ENCODE results near the gene CMIP. TPM values are rescaled to one million over a fixed set of nuclear protein-coding genes. Genes with fewer than 3 reads are reported as not detected.

CMIP gene
- total RNA-seq, 1 experiment from 2014 or later: 25.7 TPM

DNA sequence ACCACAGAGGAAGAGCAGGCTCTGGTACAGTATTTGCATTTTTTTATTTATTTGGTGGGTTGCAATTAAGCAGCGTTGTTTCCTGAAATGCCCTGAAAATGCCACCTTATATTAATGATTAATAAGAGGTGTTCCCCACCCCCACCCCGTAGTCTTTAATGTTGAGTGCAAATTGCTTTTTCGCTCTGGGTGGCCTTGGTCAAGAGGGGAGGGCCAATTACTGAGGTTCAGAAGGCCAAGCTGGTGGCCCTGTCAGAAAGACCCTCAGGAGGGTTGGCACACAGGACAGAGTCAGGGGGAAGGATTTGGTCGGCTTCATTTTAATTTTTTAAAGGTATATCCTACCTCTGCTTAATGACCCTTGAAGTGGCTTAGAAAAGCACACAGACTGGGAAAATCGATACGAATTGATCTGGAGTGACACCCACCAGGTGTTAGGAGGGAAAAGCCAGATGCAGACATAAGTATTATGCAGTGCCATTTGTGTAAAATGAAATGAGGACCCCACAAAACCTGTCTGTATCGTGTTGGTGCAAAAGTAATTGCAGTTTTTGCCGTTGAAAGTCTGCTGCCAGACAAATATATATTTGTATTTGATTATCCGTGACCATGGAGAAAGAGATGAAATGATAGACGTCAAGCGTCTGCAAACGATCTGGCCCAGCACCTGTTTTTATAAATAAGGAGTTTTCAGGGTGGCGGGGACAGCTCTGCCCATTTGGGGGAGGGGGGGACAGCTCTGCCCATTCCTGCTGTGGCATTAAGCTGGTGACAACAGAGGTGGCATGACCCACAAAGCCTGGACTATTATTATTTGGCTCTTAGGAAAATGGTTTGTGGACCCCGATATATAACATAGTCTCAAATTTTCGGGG lies 190.7 kb downstream of the CMIP start:
- Histone ChIP-seq H2AFZ (ENCODE audit: low read length) (no peak overlapping the region), H3K9me3 (ENCODE audit: low read length) (no peaks in the 10 kb centered on the region), H3K27me3 (ENCODE audit: low read length) (no peaks in the 10 kb centered on the region), H4K20me1 (ENCODE audit: low read length) (no peaks in the 10 kb centered on the region), H3K4me2 (ENCODE audit: low read length) (no peak overlapping the region), H3K4me1 (ENCODE audit: insufficient read depth, low read length) (peaks cover 18% of the 10 kb centered on the region), H3K27ac (ENCODE audit: low read length) (no peak overlapping the region), H3K4me3 (ENCODE audit: low read length) (no peak overlapping the region), H3F3A (ENCODE audit: low read length, unreplicated experiment) (no peaks in the 10 kb centered on the region), H3K36me3 (ENCODE audit: low read depth, low read length) (0 out of 2 replicates have a peak, but pooled peaks cover 5% of the 10 kb centered on the region), H3K79me2 (ENCODE audit: low read length) (peaks cover 77% of the 10 kb centered on the region), H3K9ac (ENCODE audit: low read length) (no peak overlapping the region), H3K9me2 (replicated peaks; ENCODE audit: low read length) (no peaks in the 10 kb centered on the region)
- TF ChIP-seq, protein P1, sequence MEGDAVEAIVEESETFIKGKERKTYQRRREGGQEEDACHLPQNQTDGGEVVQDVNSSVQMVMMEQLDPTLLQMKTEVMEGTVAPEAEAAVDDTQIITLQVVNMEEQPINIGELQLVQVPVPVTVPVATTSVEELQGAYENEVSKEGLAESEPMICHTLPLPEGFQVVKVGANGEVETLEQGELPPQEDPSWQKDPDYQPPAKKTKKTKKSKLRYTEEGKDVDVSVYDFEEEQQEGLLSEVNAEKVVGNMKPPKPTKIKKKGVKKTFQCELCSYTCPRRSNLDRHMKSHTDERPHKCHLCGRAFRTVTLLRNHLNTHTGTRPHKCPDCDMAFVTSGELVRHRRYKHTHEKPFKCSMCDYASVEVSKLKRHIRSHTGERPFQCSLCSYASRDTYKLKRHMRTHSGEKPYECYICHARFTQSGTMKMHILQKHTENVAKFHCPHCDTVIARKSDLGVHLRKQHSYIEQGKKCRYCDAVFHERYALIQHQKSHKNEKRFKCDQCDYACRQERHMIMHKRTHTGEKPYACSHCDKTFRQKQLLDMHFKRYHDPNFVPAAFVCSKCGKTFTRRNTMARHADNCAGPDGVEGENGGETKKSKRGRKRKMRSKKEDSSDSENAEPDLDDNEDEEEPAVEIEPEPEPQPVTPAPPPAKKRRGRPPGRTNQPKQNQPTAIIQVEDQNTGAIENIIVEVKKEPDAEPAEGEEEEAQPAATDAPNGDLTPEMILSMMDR (conservative IDR thresholded peaks at IDR 0.05; ENCODE audit: low read depth, low read length): no peak
- no peak for TF ChIP-seq EZH2 (IDR thresholded peaks at IDR 0.05; ENCODE audit: low read length, unreplicated experiment)
- no peak for TF ChIP-seq EZH2phosphoT487 (IDR thresholded peaks at IDR 0.05; ENCODE audit: borderline replicate concordance, low read length)
- ATAC-seq (no peak), DNase-seq (no peak)
- no TSS peak for BruUV-seq (replicated peaks)
- ChIA-PET POLR2A (ENCODE audit: unreplicated experiment) (no interaction called here), CTCF (no interaction called here)
- intact Hi-C loops (cut with micrococcal nuclease): no loop called here

DNA sequence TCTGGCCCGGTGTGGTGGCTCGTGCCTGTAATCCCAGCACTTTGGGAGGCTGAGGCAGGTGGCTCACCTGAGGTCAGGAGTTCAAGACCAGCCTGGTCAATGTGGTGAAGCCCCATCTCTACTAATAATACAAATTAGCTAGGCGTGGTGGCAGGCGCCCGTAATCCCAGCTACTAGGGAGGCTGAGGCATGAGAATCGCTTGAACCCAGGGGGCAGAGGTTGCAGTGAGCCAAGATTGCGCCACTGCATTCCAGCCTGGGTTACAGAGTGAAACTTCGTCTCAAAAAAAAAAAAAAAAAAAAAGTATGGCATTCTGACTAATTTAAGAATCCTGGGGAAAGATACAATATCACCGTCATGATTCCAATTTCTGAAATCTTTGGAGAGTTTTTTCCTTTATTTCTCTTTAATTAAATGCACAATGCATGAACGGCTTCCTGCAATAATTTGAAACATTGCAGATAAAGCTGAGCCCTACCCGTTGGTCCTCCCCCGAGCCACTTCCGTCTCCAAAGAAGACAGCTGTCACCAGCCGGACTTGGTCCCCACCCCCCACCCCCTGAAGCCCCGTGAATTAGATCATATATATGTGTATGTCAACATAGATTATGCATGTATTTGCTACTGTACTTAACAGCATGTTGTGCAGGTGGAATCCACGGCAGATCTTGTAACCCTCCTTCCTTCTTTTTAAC lies 191.8 kb downstream of the CMIP start:
- H4K20me1 ChIP-seq (ENCODE audit: low read length): no peaks in the 10 kb centered on the region
- peaks cover 18% of the 10 kb centered on the region for H3K4me1 ChIP-seq (ENCODE audit: insufficient read depth, low read length)
- H3K27me3 ChIP-seq (ENCODE audit: low read length): no peaks in the 10 kb centered on the region
- no peak overlapping the region for H3K4me2 ChIP-seq (ENCODE audit: low read length)
- H3K9ac ChIP-seq (ENCODE audit: low read length): no peak overlapping the region
- BruUV-seq (replicated peaks): no TSS peak
- CTCF ChIA-PET: interaction anchor here (0.6 kb wide), 1 partner anchor 60 kb away, joined by 4 read pairs; no protein-coding TSS in a partner anchor
- peaks cover 7% of the 10 kb centered on the region; the same call in 1 of the 2 replicates for H3K36me3 ChIP-seq (ENCODE audit: low read depth, low read length)
- ATAC-seq: no peak
- TF ChIP-seq, protein P1 (conservative IDR thresholded peaks at IDR 0.05; ENCODE audit: low read depth, low read length): no peak
- no peak for TF ChIP-seq EZH2 (IDR thresholded peaks at IDR 0.05; ENCODE audit: low read length, unreplicated experiment)
- TF ChIP-seq EZH2phosphoT487 (IDR thresholded peaks at IDR 0.05; ENCODE audit: borderline replicate concordance, low read length): no peak
- peaks cover 78% of the 10 kb centered on the region for H3K79me2 ChIP-seq (ENCODE audit: low read length)
- H3K9me2 ChIP-seq (replicated peaks; ENCODE audit: low read length): no peaks in the 10 kb centered on the region
- no peak overlapping the region for H3K27ac ChIP-seq (ENCODE audit: low read length)
- no peak for DNase-seq
- POLR2A ChIA-PET (ENCODE audit: unreplicated experiment): no interaction called here
- H3F3A ChIP-seq (ENCODE audit: low read length, unreplicated experiment): no peaks in the 10 kb centered on the region
- intact Hi-C loops (cut with micrococcal nuclease): no loop called here
- no peaks in the 10 kb centered on the region for H3K9me3 ChIP-seq (ENCODE audit: low read length)
- H2AFZ ChIP-seq (ENCODE audit: low read length): no peak overlapping the region
- H3K4me3 ChIP-seq (ENCODE audit: low read length): no peak overlapping the region
